HepG2 (cell line): Measurements from ENCODE around the gene SERPINA3. TPM values are rescaled to one million over a fixed set of nuclear protein-coding genes. Genes with fewer than 3 reads are reported as not detected.

ENCODE experiments used
- CENPT ChIP-seq: sonication (generic); formaldehyde crosslinking; IDR thresholded peaks from 2 replicates; pipeline ENCODE4 v1.8.0; 2022; ENCODE audit warnings: low read depth, mild to moderate bottlenecking, moderate library complexity, missing genetic modification reagents
- DNMT3B ChIP-seq: conservative IDR thresholded peaks from 2 replicates; pipeline ENCODE4 v1.6.1; 2016; ENCODE audit warnings: missing biosample characterization, control low read depth
- FOSL1 ChIP-seq: sonication (generic); formaldehyde crosslinking; IDR thresholded peaks from 2 replicates; pipeline ENCODE4 v1.9.0; 2021; ENCODE audit warnings: missing genetic modification reagents, borderline replicate concordance
- ISX ChIP-seq: sonication (generic); formaldehyde crosslinking; conservative IDR thresholded peaks from 2 replicates; pipeline ENCODE4 v1.5.0; 2020; ENCODE audit warnings: missing genetic modification reagents
- KDM1A ChIP-seq: IDR thresholded peaks from 2 replicates; pipeline ENCODE4 v1.6.1; 2016; ENCODE audit warnings: missing compliant biosample characterization
- KLF13 ChIP-seq: sonication (generic); formaldehyde crosslinking; IDR thresholded peaks from 2 replicates; pipeline ENCODE4 v1.4.0; 2020; ENCODE audit warnings: mild to moderate bottlenecking, missing genetic modification reagents
- MAFK ChIP-seq, 2 experiments: IDR thresholded peaks in 1 of 2; conservative IDR thresholded peaks in 1 of 2; 2 replicates each; pipeline ENCODE4 v1.6.1; 2011; ENCODE audit warnings: improper control_type of control experiment in 2 of 2, low read length in 2 of 2
- NFYC ChIP-seq: IDR thresholded peaks from 2 replicates; pipeline ENCODE4 v1.6.1; 2016; ENCODE audit warnings: missing genetic modification reagents, missing compliant biosample characterization
- PHB2 ChIP-seq: fragments of 450-650 bp; IDR thresholded peaks from 2 replicates; pipeline ENCODE4 v1.6.1; 2018; ENCODE audit not compliant: partially characterized antibody
- RXRB ChIP-seq: IDR thresholded peaks from 2 replicates; pipeline ENCODE4 v1.6.1; 2016; ENCODE audit warnings: borderline replicate concordance, missing genetic modification reagents, missing compliant biosample characterization
- ZFP1 ChIP-seq: IDR thresholded peaks from 2 replicates; pipeline ENCODE4 v1.6.1; 2016
- ZNF44 ChIP-seq: sonication (generic); formaldehyde crosslinking; IDR thresholded peaks from 2 replicates; pipeline ENCODE4 v1.5.1; 2020; ENCODE audit warnings: mild to moderate bottlenecking, missing genetic modification reagents
- ZNF567 ChIP-seq: sonication (generic); formaldehyde crosslinking; IDR thresholded peaks from 2 replicates; pipeline ENCODE4 v1.8.1; 2023; ENCODE audit warnings: mild to moderate bottlenecking, missing genetic modification reagents, borderline replicate concordance
- ZNF616 ChIP-seq: sonication (generic); formaldehyde crosslinking; IDR thresholded peaks from 2 replicates; pipeline ENCODE4 v1.5.0; 2020; ENCODE audit warnings: low read depth, mild to moderate bottlenecking, missing genetic modification reagents
- ZNF776 ChIP-seq: sonication (generic); formaldehyde crosslinking; IDR thresholded peaks from 2 replicates; pipeline ENCODE4 v1.4.0; 2020; ENCODE audit warnings: mild to moderate bottlenecking, missing genetic modification reagents
- ZNF777 ChIP-seq: sonication (generic); formaldehyde crosslinking; IDR thresholded peaks from 2 replicates; pipeline ENCODE4 v1.4.0; 2020; ENCODE audit warnings: missing genetic modification reagents
- ZSCAN20 ChIP-seq: sonication (generic); formaldehyde crosslinking; IDR thresholded peaks from 2 replicates; pipeline ENCODE4 v1.4.0; 2020; ENCODE audit warnings: missing genetic modification reagents, mild to moderate bottlenecking, borderline replicate concordance
- polyA plus RNA-seq, 8 experiments: library from polyadenylated mRNA; depleted of rRNA in 3 of 8; stranded (reverse) in 7 of 8; unstranded in 1 of 8; fragments of >200 nt; fragmentation: Illumina TruSeq in 4 of 8; extraction: Trizol in 4 of 8; gene quantifications; 2 replicates each; pipeline versions ENCODE4 v1.2.1 to v1.2.3, GENCODE V29; 2011 to 2016; ENCODE audit warnings: low read depth in 4 of 8, missing spikeins in 1 of 8, mixed read lengths in 1 of 8; ENCODE audit not compliant: insufficient read depth in 1 of 8
- total RNA-seq, 5 experiments: library from RNA; depleted of rRNA; stranded (reverse); fragments of >200 nt; fragmentation: Illumina TruSeq; extraction: Trizol; gene quantifications; 2 replicates each; pipeline ENCODE4 v1.2.3, GENCODE V29; 2016; ENCODE audit warnings: low read depth in 1 of 5
- TF ChIP-seq, protein P1 (sequence below): sonication (generic); formaldehyde crosslinking; IDR thresholded peaks from 2 replicates; pipeline ENCODE4 v1.5.0; 2020; ENCODE audit warnings: missing genetic modification reagents
- TF ChIP-seq, protein P2 (sequence below): sonication (generic); formaldehyde crosslinking; IDR thresholded peaks from 2 replicates; pipeline ENCODE4 v1.5.0; 2020; ENCODE audit warnings: missing genetic modification reagents
- TF ChIP-seq, protein P3 (sequence below): IDR thresholded peaks from 2 replicates; pipeline ENCODE4 v1.6.1; 2012; ENCODE audit warnings: low read length, improper control_type of control experiment
- TF ChIP-seq, protein P4 (sequence below): IDR thresholded peaks from 2 replicates; pipeline ENCODE4 v1.6.1; 2016; ENCODE audit warnings: low read depth, borderline replicate concordance
- TF ChIP-seq, protein P5 (sequence below): sonication (generic); formaldehyde crosslinking; IDR thresholded peaks from 2 replicates; pipeline ENCODE4 v1.8.0; 2022; ENCODE audit warnings: missing genetic modification reagents, mild to moderate bottlenecking, moderate library complexity, borderline replicate concordance

The SERPINA3 gene
- total and polyA plus RNA-seq, 2 of the 13 experiments (the other 11 are each of a cell fraction or from before 2014, with no cell fraction given), result 825 to 2,200 TPM

DNA sequence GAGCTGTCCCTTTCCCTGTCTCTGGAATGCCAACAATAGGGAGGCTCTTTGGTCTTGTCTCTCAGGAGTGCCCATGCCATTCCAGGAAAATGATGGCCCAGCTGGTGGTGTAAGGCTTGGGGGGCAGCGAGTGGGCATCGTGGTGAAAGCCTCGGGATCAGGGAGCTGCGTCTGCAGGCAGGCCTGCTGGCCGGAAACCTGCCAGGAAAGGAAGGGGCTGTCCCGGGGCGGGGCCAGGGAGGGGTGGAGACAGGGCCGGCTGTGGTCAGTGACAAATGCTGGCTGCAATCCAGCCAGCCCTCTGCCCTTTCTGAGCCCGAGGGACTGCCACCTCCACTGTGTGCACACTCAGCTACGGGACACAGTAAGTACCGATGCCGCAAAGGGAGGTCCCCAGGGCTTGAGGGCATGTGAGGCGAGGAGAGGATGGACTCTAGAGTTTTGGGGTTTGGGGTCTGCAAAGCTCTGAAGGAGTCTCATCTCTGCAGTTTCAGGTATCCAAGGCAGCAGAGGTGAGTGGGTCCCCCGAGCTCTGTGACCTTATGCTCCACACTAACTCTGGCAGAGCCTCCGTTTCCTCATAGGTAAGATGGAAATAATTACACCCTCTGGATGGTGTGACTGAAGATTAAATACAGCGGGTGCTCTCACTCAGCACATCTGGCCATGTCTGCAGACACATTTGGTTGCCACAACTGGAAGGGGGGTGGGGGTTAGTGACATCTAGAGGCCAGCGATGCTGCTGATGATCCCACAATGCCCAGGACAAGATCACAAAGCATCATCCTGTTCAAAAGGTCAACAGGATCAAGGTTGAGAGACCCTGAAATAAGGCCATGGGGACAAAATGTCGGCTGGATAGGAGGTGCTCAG is 30.8 kb upstream of the SERPINA3 start, which contains the start of gene SERPINA5 (continued):
- TF ChIP-seq, protein P1, sequence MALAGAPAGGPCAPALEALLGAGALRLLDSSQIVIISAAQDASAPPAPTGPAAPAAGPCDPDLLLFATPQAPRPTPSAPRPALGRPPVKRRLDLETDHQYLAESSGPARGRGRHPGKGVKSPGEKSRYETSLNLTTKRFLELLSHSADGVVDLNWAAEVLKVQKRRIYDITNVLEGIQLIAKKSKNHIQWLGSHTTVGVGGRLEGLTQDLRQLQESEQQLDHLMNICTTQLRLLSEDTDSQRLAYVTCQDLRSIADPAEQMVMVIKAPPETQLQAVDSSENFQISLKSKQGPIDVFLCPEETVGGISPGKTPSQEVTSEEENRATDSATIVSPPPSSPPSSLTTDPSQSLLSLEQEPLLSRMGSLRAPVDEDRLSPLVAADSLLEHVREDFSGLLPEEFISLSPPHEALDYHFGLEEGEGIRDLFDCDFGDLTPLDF (CRISPR knock-in tag), result no peak
- TF ChIP-seq ZNF616, result peak; percentile 83
- TF ChIP-seq ZSCAN20, result no peak
- TF ChIP-seq ZNF44 (CRISPR knock-in tag), result peak; percentile 80; the same call in 1 of the 2 replicates
- no peak for TF ChIP-seq CENPT (CRISPR knock-in tag)
- TF ChIP-seq, protein P2, sequence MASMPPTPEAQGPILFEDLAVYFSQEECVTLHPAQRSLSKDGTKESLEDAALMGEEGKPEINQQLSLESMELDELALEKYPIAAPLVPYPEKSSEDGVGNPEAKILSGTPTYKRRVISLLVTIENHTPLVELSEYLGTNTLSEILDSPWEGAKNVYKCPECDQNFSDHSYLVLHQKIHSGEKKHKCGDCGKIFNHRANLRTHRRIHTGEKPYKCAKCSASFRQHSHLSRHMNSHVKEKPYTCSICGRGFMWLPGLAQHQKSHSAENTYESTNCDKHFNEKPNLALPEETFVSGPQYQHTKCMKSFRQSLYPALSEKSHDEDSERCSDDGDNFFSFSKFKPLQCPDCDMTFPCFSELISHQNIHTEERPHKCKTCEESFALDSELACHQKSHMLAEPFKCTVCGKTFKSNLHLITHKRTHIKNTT, result no peak
- TF ChIP-seq, protein P3, sequence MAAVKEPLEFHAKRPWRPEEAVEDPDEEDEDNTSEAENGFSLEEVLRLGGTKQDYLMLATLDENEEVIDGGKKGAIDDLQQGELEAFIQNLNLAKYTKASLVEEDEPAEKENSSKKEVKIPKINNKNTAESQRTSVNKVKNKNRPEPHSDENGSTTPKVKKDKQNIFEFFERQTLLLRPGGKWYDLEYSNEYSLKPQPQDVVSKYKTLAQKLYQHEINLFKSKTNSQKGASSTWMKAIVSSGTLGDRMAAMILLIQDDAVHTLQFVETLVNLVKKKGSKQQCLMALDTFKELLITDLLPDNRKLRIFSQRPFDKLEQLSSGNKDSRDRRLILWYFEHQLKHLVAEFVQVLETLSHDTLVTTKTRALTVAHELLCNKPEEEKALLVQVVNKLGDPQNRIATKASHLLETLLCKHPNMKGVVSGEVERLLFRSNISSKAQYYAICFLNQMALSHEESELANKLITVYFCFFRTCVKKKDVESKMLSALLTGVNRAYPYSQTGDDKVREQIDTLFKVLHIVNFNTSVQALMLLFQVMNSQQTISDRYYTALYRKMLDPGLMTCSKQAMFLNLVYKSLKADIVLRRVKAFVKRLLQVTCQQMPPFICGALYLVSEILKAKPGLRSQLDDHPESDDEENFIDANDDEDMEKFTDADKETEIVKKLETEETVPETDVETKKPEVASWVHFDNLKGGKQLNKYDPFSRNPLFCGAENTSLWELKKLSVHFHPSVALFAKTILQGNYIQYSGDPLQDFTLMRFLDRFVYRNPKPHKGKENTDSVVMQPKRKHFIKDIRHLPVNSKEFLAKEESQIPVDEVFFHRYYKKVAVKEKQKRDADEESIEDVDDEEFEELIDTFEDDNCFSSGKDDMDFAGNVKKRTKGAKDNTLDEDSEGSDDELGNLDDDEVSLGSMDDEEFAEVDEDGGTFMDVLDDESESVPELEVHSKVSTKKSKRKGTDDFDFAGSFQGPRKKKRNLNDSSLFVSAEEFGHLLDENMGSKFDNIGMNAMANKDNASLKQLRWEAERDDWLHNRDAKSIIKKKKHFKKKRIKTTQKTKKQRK, result no peak
- no peak for TF ChIP-seq DNMT3B
- no peak for TF ChIP-seq ZNF567
- peak; percentile 56; the same call in 1 of the 2 replicates for TF ChIP-seq RXRB (CRISPR knock-in tag)
- no peak for TF ChIP-seq KLF13 (CRISPR knock-in tag)
- no peak for TF ChIP-seq NFYC (CRISPR knock-in tag)
- no peak for TF ChIP-seq FOSL1 (CRISPR knock-in tag)
- TF ChIP-seq ZFP1, result no peak
- TF ChIP-seq, protein P4, sequence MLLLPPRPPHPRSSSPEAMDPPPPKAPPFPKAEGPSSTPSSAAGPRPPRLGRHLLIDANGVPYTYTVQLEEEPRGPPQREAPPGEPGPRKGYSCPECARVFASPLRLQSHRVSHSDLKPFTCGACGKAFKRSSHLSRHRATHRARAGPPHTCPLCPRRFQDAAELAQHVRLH, result peak; percentile 67; the same call in 1 of the 2 replicates
- TF ChIP-seq MAFK (conservative IDR thresholded peaks at IDR 0.05 in 1 of 2, IDR thresholded peaks at IDR 0.05 in 1 of 2; ENCODE audit: low read length in 2 of 2), result no peak
- TF ChIP-seq ZNF777 (CRISPR knock-in tag), result no peak
- TF ChIP-seq ZNF776 (CRISPR knock-in tag), result no peak
- TF ChIP-seq, protein P5, sequence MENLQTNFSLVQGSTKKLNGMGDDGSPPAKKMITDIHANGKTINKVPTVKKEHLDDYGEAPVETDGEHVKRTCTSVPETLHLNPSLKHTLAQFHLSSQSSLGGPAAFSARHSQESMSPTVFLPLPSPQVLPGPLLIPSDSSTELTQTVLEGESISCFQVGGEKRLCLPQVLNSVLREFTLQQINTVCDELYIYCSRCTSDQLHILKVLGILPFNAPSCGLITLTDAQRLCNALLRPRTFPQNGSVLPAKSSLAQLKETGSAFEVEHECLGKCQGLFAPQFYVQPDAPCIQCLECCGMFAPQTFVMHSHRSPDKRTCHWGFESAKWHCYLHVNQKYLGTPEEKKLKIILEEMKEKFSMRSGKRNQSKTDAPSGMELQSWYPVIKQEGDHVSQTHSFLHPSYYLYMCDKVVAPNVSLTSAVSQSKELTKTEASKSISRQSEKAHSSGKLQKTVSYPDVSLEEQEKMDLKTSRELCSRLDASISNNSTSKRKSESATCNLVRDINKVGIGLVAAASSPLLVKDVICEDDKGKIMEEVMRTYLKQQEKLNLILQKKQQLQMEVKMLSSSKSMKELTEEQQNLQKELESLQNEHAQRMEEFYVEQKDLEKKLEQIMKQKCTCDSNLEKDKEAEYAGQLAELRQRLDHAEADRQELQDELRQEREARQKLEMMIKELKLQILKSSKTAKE (CRISPR knock-in tag), result peak; percentile 47; the same call in 1 of the 2 replicates
- no peak for TF ChIP-seq ISX (CRISPR knock-in tag)
- TF ChIP-seq PHB2, result no peak
- TF ChIP-seq KDM1A (CRISPR knock-in tag), result no peak; the same call in none of the 2 replicates
